GM12878 (cell line): Measurements from ENCODE around the gene TOP2B.

Experiments used
- YY1 ChIP-seq: IDR thresholded peaks from 2 replicates; pipeline ENCODE4 v1.6.1; 2011; ENCODE audit warnings: low read depth, mild to moderate bottlenecking, low read length
- TF ChIP-seq, protein P1 (sequence below), 3 experiments: IDR thresholded peaks in 2 of 3; conservative IDR thresholded peaks in 1 of 3; 2 replicates each; pipeline ENCODE4 v1.5.1; 2011; ENCODE audit warnings: low read depth in 3 of 3, low read length in 3 of 3, mild to moderate bottlenecking in 3 of 3, control low read depth in 2 of 3, moderate library complexity in 2 of 3, inconsistent platforms in 1 of 3, mixed read lengths in 1 of 3; ENCODE audit not compliant: control insufficient read depth in 2 of 3, insufficient read depth in 1 of 3; ENCODE audit errors: extremely low read depth in 1 of 3

DNA sequence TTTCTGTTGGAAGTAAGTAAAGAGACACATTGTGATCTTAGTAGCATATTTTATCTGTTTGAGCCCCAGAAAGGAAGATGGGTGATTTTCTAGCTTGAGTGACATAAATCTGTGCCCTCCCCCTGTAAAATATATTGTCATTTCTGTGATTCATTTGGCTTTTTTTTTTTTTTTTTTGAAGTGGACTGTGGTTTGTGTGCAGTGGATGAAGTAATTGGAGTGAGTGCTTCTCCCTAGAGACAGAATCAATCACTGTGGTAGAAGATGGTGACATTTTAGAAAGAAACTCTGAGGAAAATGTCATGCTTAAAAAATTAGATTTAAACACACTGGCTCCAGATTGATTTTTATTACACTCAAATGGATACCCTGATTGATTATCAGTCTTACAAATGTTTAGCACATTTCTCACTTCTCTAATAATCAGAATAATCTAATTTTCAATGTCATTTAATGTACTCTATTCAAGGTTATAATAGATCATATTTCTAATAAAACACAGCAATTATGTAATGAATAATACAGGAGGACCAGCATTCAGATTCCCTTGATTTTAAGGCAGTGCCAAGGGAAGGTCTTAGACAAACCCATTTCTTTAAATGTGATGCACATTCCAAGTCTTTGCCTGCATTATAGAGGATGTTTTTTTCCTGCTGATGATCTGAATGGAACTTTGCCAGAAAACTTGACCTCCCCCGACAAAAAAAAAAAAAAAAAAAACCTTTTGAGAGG is 116.6 kb downstream of the TOP2B start:
- TF ChIP-seq, protein P1, sequence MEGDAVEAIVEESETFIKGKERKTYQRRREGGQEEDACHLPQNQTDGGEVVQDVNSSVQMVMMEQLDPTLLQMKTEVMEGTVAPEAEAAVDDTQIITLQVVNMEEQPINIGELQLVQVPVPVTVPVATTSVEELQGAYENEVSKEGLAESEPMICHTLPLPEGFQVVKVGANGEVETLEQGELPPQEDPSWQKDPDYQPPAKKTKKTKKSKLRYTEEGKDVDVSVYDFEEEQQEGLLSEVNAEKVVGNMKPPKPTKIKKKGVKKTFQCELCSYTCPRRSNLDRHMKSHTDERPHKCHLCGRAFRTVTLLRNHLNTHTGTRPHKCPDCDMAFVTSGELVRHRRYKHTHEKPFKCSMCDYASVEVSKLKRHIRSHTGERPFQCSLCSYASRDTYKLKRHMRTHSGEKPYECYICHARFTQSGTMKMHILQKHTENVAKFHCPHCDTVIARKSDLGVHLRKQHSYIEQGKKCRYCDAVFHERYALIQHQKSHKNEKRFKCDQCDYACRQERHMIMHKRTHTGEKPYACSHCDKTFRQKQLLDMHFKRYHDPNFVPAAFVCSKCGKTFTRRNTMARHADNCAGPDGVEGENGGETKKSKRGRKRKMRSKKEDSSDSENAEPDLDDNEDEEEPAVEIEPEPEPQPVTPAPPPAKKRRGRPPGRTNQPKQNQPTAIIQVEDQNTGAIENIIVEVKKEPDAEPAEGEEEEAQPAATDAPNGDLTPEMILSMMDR (IDR thresholded peaks at IDR 0.05 in 2 of 3, conservative IDR thresholded peaks at IDR 0.05 in 1 of 3; ENCODE audit: control insufficient read depth in 2 of 3, extremely low read depth in 1 of 3, insufficient read depth in 1 of 3, low read depth in 3 of 3, low read length in 3 of 3): no peak
- TF ChIP-seq YY1: no peak
